Measurements from ENCODE around the gene UPK3A.
"Not testable (repeated sequence)": the region's sequence is repeated elsewhere in the genome, so short reads cannot be mapped to it uniquely, and the experiment has no call there.

Gene UPK3A

DNA sequence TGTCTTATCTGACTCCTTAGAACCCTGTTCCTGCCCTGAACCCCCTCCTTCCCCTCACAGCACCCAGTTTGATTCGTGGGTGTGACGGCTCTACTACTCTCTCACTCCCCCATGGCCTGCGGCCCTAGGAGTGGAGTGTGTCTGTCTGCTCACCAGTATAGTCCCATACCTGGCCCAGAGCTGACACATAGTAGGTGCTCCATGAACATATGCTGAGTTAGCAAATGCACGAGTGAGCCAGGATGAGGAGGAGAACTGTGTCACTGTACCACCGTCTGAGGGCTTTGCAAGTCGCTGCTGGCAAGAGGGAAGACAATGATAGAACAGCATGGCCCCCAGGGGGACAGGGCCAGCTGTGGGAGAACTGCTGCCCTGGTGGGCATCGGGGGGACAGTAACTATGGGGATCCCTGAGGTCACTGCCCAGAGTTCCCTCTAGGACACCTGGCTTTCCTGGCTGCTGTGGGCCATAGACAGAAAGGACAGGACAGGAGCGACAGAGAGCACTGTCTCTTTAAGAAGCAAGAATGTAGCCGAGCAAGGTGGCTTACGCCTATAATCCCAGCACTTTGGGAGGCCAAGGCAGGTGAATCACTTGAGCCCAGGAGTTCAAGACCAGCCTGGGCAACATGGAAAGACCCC, 24.9 kb upstream of the UPK3A start:
- DNase-seq: no peak

- not testable (repeated sequence) for DNase-seq
These were observed 24.4 kb upstream of the UPK3A start for GRCh38 chr22:45260395-45260759.

- peak in 1 of 2 experiments; percentile 16 for DNase-seq
These were observed 23.2 kb upstream of the UPK3A start for GRCh38 chr22:45261407-45262088.

- DNase-seq: no peak
These were observed 22.4 kb upstream of the UPK3A start for GRCh38 chr22:45262195-45262930.

DNA sequence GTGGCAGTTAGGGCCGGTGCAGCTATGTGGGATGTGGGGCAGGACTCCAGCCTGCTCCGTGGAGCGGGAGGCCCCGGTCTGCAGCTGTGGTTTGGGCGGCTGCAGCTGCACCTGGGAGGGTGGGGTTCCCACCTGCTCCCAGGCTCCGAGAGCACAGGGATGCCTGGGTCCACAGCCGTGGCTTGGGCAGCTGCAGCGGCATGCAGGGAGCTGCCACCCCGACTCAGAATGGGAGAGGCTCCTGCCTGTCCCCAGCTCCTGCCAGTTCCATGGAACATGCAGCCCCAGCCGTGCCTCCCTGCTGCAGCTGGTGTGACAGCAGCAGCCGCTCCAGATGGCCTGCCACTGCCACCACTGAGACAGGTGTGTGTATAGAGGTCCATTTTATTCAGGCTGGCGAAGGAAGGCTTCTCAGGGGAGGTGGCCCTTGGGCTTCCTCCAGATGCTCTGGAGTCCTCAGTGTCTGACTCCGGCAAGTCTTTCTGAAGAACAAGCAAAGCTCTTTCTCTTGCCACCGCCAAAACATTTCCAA, 21.8 kb upstream of the UPK3A start:
- DNase-seq: peak in 1 of 2 experiments; percentile 8

GRCh38 chr22:45263463-45264269, 21.1 kb upstream of the UPK3A start:
- DNase-seq: no peak

DNA sequence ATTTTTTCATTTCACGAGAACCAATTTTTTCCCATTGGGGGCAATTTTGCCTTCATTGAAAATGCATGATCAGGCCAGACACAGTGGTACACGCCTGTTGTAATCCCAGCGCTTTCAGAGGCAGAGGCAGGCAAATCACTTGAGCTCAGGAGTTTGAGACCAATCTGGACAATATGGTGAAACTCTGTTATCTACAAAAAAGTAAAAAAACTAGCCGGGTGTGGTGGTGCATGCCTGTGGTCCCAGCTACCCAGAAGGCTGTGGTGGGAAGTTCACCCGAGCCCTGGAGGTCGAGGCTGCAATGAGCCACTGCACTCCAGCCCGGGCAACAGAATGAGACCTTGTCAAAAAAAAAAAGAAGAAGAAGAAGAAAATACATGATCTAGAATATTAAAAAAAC, 19.2 kb upstream of the UPK3A start:
- DNase-seq: no peak

DNA sequence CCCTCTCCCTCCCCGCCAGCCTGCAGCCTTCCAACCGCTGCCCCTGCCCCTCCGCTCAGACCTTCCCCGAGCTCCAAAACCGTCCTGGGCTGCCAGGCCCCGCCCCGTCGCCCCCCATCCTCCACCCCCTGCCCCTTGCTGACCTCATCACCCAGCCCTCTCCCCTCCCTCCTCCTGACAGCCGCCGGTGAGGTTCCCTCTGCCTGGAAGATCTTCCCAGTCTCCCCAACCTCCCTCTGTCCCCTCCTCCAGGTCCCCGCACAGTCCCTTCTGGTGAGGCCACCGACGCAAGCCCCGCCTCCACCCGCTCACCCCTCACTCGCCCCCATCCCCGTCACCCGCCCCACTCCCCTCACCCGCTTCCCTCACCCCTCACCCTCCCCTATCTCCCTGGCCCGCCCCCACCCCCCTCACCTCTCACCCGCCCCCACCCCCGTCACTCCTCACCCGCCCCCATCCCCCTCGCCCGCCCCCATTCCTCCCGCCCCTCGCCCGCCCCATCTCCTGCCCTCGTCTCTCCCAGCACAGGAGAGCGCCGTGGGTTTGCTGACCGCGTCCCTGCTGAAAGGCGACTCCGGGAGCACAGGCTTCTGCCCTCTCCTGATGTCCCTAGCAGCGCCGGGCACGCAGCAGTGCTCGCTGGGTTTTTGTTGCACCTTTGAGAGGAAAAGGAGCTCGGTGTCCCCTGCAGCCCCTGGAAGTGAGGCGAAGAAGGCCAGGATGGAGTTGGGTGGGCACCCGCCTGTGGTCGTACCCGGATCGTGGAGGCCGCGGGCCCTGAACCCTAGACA, 16.4 kb upstream of the UPK3A start:
- DNase-seq: no peak

DNA sequence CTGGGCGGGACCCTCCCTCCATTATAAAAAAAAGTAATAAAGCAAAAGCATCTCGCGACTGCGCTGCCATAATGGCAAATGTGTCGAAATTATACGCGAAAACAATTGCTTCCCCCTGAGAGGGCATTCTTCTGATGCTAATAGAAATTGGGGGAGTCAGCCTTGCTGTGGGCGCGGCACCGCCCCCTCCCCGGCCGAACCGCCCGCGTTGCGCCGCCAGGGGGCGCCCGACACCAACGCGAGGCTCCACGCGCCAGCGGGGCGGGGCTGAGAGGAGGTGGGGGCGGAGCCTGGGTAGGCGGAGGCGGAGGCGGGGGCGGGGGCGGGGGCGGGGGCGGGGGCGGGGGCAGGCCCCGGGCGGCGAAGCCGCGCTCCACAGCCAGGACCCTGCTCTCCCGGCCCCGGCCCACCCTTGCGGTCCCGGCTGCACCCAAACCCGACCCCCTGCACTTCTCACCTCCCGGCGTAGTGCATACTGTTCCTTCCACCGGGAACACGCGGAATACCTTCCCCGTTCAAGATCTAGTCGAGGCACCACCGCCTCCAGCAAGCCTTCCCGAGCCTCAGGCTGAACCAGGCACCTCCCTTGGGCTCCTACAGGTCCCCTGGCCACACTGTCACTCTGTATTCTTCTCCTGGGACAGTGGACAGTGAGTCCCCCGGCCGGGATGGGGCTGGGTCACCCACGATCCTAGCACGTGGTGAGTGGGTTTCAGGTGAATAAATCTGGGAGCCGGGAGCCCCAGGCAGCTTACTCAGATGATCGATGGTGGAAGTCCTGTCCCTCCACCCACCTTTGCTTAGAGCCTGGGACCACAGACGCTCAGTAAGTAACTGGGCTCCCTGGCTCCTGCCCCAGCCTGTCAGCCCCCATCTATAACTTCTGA, 15.5 kb upstream of the UPK3A start:
- DNase-seq: peak; percentile 46 to 57

DNA sequence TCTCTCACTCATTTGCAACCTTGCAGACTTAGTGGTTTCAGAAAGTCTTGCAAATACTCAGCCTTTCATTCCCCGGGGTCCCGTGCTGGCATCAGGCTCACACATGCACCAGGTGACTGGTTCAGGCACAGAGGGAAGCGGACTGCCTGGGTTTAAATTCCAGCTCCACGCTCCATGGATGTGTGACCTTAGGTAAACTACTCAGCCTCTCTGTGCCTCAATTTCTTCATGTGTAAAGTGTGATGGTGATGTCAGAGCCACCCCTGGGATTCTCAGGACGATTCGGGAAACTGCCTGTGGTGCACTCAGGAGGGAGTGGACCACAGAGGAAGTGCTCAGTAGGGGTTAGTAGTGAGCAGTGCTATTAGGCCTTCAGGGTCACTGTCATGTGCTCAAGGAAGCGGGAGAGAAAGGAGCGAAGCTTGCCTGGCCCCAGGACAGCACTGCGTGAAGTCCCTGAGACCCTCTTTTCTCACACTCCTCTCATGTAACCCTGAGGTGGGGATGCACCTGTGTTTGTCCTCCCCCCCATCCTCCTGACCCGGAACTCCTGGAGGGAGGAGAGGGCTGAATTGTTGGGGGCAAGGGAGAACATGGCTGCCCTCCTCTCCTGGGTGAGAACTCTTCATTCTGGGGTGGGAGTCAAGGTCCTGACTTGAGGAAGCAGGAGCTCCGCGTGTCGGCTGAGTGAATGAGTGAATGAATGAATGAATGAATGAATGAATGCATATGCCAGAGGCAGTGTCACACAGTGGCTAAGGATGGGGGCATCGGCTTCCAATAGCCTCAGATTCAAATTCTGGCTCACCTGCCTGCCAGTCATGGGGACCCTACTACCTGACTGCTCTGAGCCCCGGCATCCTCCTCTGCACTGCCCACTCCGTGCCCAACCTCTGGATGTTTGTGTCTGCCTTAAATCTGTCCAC, 14.4 kb upstream of the UPK3A start:
- no peak for DNase-seq

- DNase-seq: no peak
These were observed 13.0 kb upstream of the UPK3A start for GRCh38 chr22:45271667-45272201.

- DNase-seq: no peak
These were observed 12.3 kb upstream of the UPK3A start for GRCh38 chr22:45272498-45272897.

DNA sequence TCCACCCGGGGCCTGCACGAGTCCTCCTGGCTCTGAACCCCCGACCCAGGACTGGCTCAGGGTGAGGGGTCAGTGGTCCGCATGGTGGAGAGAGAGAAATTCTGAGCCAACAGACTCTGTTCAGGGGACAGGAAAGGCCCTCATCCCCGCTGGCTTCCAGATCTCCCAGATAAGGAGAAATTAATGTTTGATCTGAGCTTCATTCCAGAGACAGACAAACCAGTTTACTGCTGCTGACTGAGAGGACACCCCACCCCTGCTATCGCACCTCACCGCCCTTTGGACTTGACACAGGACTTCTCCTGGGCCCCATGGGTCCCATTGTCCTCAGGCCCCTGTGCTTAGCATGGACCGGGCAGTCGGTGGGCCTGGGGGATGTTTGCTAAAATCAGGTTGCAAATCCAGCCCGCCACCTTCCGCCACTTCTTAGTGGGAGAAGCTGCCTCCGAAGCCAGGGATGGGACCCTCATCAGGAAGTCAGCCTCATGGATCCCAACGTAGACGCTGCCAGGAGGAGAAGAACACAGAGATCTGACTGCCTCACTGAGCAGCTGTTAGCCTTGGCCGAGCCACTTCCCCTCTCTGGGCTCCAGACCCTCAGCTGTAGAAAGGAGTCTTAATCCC, 11.2 kb upstream of the UPK3A start:
- DNase-seq: no peak

DNA sequence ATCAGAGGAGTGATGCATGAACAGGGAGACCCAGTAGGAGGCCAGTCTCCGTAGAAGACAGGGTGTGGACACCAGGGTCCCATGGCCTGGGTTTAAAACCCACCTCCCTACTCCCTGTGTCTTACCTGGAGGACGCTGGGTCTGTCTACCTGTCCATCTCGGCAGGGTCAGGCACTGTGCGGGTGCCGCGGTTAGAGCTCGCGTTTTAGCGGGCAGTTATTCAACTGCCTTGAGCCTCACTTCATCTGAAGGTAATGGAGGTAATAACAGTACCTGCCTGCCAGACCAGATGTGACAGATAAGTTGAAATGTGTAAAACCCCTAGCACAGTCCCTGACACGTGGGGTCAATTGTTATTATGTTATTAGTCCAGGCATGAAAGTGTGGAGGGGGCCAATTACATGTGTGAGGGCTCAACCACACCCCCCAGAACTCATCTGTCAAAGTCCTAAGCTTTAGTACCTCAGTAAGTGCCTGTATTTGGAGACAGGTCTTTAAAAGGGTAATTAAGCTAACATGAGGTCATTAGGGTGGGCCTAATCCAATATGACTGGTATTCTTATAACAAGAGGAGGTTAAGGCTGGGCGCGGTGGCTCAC, 8.1 kb upstream of the UPK3A start:
- DNase-seq: no peak

GRCh38 chr22:45277720-45278119, 7.0 kb upstream of the UPK3A start:
- DNase-seq: not testable (repeated sequence)

DNA sequence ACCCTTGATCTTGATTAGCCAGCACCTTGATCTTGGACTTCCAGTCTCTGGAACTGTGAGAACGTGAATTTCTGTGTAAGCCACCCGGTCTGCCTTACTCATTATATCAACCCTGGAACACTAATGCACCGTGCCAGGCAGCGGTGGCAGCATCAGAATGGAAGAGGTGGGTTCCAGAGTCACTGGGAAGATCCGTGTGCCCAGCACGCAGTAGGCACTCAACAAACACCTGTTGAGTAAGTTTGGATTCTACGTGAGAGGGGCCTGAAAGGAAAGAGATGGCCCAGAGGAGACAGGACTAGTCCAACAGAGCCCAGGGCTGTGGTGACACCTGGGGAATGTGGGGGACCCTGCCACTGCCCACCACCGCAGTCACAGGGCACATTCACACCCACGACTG, 6.6 kb upstream of the UPK3A start:
- no peak for DNase-seq

DNA sequence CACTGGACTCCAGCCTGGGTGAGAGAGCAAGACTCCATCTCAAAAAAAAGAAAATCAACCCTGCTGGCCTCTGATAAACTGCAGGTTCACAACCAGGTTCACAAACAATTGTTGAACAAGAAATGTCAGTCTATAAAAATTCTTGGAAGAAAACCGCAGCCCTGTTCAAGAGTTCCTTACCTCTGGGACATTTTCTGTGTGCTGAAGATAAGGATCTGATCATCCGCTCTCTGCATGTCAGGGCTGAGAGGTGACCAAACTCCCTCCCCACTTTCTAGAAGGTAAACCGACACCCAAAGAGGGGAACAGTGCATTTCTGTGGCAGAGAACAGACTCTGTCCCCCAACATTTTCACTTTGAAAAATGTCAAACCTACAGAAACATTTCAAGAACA, 4.2 kb upstream of the UPK3A start:
- no peak for DNase-seq

DNA sequence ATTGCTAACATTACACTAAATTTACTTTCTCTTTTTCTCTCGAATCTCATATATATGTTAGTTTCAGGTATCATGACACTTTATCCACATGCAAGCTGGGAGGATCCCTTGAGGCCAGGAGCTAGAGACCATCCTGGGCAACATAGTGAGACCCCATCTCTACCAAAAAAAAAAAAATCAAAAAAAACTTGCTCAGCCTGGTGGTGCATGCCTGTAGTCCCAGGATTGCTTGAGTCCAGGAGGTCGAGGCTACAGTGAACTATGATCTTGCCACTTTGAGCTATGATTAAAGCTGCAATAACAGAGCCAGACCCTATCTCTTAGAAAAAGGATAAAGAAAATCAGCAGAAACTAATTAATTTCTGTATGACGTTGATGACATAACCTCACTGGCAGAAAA, 3.7 kb upstream of the UPK3A start:
- no peak for DNase-seq
